HG03565 (cell line): ENCODE data around the gene HOMER2.

Experiments used
- ATAC-seq: cut with Tn5 transposase; IDR thresholded peaks from one replicate; pipeline ENCODE4 v1.9.1; 2021; ENCODE audit warnings: mild to moderate bottlenecking, moderate library complexity; ENCODE audit not compliant: unreplicated experiment

HOMER2 gene

DNA sequence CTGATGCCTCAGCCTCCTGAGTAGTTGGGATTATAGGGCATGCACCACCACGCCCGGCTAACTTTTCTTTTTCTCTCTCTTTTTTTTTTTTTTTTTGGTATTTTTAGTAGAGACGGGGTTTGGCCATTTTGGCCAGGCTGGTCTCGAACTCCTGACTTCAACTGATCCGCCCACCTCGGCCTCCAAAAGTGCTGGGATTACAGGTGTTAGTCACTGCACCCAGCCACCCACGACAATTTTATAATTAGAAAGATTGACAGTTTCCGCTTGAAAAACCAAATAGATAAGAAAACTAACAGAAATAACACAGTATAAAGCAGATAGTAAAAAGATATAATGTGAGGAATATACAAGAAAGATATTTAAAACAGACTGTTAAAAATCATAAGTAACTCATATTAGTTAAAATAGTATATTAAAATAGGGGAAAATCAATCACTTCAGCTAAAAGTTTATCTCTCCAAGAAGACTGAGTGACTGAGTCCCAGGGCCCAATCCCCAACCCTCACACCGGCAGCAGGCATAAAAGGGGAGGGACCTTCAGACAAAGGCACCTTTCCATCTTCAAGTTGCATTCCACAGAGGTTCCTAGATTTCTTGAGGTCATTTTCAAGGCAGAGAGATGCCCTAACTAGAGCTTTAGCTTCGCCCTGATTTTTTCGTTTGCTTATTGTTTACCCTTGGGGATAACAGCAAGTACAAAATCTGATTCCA lies 144.4 kb downstream of the HOMER2 start:
- ATAC-seq, result no peak

- ATAC-seq, result peak; percentile 44
Measured at GRCh38 chr15:82805994-82806406, 146.5 kb downstream of the HOMER2 start, which contains the start of gene FSD2. FSD2 (minus strand) TSS chr15:82806069; CDS start chr15:82787390, 18,679 bp downstream.

DNA sequence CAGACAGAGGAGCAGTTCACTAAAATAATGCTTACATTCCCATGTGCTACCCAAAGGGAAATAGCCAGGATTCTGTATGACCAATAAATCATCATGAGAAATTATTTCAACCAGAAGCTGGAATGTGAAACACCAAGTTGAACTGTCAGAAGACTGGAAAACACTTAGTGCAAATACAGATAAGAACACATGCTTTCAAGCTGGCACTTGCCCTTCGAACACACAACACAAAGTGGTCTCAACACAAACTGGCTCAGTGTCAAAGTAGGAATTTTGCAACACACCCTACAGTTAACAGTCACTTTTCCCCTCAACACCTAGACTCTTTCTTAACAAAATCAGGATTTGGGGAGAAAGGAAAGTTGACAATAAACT lies 148.0 kb downstream of the HOMER2 start:
- no peak for ATAC-seq

- ATAC-seq, result no peak
Measured at GRCh38 chr15:82803793-82804574, 148.5 kb downstream of the HOMER2 start.

- ATAC-seq, result no peak
Measured at GRCh38 chr15:82802497-82802896, 150.0 kb downstream of the HOMER2 start.

GRCh38 chr15:82799183-82799841 lies 153.2 kb downstream of the HOMER2 start:
- no peak for ATAC-seq
